Measurements from ENCODE around the gene SATL1. TPM values are rescaled to one million over a fixed set of nuclear protein-coding genes. Genes with fewer than 3 reads are reported as not detected.

Gene SATL1, protein sequence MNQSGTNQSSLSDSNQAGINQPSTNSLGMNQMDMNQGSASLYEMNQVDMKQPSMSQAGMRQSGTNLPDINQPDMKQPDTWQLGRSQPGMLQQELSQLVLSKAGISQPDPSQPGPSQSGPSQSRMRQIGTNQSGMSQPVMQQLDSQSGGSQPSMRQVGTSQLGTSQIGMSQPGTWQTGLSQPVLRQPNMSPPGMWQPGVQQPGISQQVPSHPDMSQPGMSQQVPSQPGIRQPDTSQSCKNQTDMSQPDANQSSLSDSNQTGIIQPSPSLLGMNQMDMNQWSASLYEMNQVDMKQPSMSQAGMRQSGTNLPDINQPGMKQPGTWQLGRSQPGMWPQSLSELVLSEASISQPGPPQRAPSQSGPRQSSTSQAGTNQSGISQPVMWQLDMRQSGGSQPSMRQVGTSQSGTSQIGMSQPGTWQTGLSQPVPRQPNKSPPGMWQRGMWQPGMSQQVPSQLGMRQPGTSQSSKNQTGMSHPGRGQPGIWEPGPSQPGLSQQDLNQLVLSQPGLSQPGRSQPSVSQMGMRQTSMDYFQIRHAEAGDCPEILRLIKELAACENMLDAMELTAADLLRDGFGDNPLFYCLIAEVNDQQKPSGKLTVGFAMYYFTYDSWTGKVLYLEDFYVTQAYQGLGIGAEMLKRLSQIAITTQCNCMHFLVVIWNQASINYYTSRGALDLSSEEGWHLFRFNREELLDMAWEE
- 0.02 to 0.03 TPM in 2 of 5 replicates, not detected in the others for total RNA-seq (2022; extraction: Qiagen RNA extraction)

DNA sequence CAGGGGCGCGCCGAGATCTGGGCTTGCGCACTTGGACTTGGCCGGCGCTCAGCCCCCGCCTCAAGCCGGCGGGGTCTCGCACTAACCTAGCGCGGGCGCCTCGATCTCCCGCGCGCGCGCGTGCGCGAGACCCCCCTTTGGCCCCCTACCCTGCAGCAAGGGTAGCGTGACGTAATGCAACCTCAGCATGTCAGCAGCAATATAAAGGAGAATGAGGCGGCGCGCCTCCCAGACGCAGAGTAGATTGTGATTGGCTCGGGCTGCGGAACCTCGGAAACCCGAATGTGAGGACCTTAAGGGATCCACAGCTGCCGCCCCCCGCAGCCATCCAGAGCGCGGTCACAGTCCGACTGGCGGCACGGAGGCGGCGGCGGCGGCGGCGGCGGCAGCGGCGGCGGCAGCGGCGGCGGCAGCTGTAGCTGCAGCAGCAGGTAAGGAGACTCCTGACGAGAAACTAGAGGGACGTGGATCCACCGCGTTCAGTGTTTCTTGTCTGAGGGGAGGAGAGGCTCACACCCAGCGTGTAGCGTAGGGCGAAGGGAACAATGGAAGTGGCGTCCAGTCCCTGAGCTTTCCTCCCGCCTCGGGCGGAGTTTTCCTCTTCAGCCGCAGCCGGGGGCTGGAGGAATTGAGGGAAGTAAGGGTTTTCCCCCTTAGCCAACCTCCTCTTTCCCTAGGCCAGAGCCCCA, at the start of gene SATL1, which contains the start of gene ZNF711:
TSS of gene SATL1 (minus strand) at position 19 of the 689 bp plus-strand sequence. CDS start 134,811 bp downstream, outside the sequence.
TSS of gene ZNF711 (plus strand) at position 231 of the 689 bp plus-strand sequence. CDS start 3,582 bp downstream, outside the sequence.

Other genes with a start within 250 kb of the SATL1 start
- gene APOOL, start 239.9 kb downstream of the SATL1 start, total RNA-seq (2022; extraction: Qiagen RNA extraction): 7.7 to 11.5 TPM (median 10.8 TPM) in 5 replicates
- 0.76 to 1.1 TPM (median 0.86 TPM) in 5 replicates for gene ZNF711, start 212 bp upstream of the SATL1 start, total RNA-seq (2022; extraction: Qiagen RNA extraction)
- gene POF1B, start 135.9 kb upstream of the SATL1 start, total RNA-seq (2022; extraction: Qiagen RNA extraction): 2.0 to 3.0 TPM (median 2.4 TPM) in 5 replicates

All from A549 treated with dexamethasone at 1 μM for 4 hours (cell line).